HFFc6 (cell line): ENCODE data around the gene PSMB5. TPM values are rescaled to one million over a fixed set of nuclear protein-coding genes. Genes with fewer than 3 reads are reported as not detected.
A peak's percentile ranks its signal among the peaks of the same experiment; 100 is the strongest.

Experiments
- DNase-seq: peaks from one replicate; pipeline ENCODE4 v3.0.0-alpha.2; 2018
- H3K27ac Mint-ChIP-seq: 2 replicates; pipeline ENCODE4 v1.8.0; 2020; ENCODE audit warnings: mild to moderate bottlenecking, mixed read lengths
- H3K27me3 Mint-ChIP-seq: 2 replicates; pipeline ENCODE4 v1.8.0; 2021; ENCODE audit warnings: mild to moderate bottlenecking, moderate library complexity, mixed read lengths; ENCODE audit not compliant: insufficient read depth
- H3K36me3 Mint-ChIP-seq: 2 replicates; pipeline ENCODE4 v1.8.0; 2021; ENCODE audit warnings: low read depth, mixed read lengths
- H3K4me1 Mint-ChIP-seq: 2 replicates; pipeline ENCODE4 v1.8.0; 2020; ENCODE audit warnings: low read depth, mixed read lengths
- H3K4me3 Mint-ChIP-seq: 2 replicates; pipeline ENCODE4 v1.8.0; 2020; ENCODE audit warnings: mild to moderate bottlenecking, moderate library complexity, mixed read lengths
- H3K9me3 Mint-ChIP-seq: 2 replicates; pipeline ENCODE4 v1.8.0; 2020; ENCODE audit warnings: mild to moderate bottlenecking, mixed read lengths
- total RNA-seq, 6 experiments: library from RNA; stranded (reverse); fragmentation: NEBNext Ultra II Directional; extraction: Animal tissue kit (Norgen Biotek cat#: 25700); gene quantifications; 2 replicates in 1 of 6; 3 replicates in 5 of 6; pipeline ENCODE4 v1.2.3, GENCODE V29; 2021
- TF ChIP-seq, protein P1 (sequence below): fragments of 200-600 bp; sonication (generic); IDR thresholded peaks from 2 replicates; pipeline ENCODE4 v1.5.0; 2021; ENCODE audit warnings: antibody characterized with exemption, mild to moderate bottlenecking

PSMB5 gene
- total RNA-seq, 6 experiments from 2014 or later, result 221 to 259 (median 241) TPM

DNA sequence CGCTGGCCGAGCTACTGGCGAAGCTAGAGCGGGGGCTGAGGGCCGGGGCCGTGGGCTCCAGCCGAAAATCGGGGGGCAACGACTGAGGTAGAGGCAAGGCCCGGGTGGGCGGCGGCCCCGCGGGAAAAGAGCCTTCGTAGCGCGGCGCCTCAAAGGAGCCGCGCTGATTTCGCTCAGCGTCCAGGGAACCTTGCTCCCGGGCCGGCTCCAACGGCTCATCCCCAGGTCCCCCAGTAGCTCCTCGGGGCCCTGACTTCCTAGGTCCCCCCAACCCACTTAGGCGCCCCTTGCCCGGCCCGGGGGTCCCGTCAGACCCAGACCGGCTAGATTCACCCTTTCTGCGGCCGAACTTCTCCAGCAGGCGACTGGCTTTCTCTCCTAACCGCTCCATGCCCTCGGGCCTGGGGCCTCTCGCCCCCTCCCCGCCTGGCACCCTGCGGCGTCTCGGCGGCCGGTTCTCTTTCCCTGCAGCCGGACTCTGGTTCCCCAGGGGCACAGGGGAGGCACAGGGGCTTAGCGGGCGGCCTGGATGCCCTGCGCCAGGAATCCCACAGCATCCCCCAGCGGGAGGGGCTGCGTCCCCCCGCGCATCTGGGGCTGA, 52.7 kb downstream of the PSMB5 start:
- peaks cover 38% of the 10 kb centered on the region for H3K4me1 Mint-ChIP-seq
- H3K27me3 Mint-ChIP-seq, result peaks cover 5% of the 10 kb centered on the region; the same call in 1 of the 2 replicates
- peak overlapping the region; percentile 50 for H3K27ac Mint-ChIP-seq
- peaks cover 21% of the 10 kb centered on the region for H3K36me3 Mint-ChIP-seq
- H3K9me3 Mint-ChIP-seq, result no peaks in the 10 kb centered on the region
- no peak overlapping the region for H3K4me3 Mint-ChIP-seq
- no peak for DNase-seq
- TF ChIP-seq, protein P1, sequence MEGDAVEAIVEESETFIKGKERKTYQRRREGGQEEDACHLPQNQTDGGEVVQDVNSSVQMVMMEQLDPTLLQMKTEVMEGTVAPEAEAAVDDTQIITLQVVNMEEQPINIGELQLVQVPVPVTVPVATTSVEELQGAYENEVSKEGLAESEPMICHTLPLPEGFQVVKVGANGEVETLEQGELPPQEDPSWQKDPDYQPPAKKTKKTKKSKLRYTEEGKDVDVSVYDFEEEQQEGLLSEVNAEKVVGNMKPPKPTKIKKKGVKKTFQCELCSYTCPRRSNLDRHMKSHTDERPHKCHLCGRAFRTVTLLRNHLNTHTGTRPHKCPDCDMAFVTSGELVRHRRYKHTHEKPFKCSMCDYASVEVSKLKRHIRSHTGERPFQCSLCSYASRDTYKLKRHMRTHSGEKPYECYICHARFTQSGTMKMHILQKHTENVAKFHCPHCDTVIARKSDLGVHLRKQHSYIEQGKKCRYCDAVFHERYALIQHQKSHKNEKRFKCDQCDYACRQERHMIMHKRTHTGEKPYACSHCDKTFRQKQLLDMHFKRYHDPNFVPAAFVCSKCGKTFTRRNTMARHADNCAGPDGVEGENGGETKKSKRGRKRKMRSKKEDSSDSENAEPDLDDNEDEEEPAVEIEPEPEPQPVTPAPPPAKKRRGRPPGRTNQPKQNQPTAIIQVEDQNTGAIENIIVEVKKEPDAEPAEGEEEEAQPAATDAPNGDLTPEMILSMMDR, result no peak

DNA sequence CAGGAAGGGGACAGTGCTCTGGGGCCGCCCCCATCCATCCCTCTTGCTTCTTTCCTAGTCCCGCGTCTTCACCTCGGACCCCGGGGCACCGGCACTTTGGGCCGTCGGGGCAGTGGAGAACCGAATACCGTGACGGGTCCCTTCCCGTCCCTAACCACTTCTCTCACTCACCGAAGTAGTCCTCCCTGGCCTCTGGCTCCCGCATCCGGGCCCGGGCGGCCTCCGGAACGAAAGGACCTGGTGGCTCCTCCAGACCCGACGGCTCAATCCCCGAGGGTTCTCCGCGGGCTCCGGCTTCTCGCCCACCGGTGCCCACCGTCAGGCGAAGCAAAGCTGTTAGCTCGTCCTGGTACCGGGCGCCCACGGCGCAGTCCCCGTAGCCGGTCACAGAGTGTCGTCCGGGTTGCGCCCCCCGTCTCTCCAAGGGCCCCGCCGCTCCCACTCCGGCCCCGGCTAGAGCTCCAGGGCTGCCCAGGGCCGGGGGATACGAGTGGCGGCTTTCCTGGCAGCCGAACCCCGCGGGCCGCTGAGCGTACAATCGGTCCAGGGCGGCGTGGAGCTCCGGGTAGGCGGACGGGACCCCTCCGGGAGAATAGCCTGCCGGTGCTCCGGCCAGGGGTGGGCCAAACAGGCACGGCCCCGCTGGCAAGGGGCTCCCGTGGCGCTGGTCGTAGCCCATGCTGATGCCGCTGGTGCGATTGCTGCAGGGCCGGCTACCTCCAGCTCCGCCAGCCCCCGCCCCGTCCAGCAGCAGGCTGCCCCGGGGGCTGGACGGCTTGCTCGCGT, 53.4 kb downstream of the PSMB5 start:
- peak overlapping the region; percentile 74 for H3K27ac Mint-ChIP-seq
- peaks cover 5% of the 10 kb centered on the region; the same call in 1 of the 2 replicates for H3K27me3 Mint-ChIP-seq
- DNase-seq, result no peak
- H3K4me3 Mint-ChIP-seq, result no peak overlapping the region
- TF ChIP-seq, protein P1, result no peak
- H3K9me3 Mint-ChIP-seq, result no peaks in the 10 kb centered on the region
- peaks cover 45% of the 10 kb centered on the region for H3K4me1 Mint-ChIP-seq
- H3K36me3 Mint-ChIP-seq, result peaks cover 28% of the 10 kb centered on the region

DNA sequence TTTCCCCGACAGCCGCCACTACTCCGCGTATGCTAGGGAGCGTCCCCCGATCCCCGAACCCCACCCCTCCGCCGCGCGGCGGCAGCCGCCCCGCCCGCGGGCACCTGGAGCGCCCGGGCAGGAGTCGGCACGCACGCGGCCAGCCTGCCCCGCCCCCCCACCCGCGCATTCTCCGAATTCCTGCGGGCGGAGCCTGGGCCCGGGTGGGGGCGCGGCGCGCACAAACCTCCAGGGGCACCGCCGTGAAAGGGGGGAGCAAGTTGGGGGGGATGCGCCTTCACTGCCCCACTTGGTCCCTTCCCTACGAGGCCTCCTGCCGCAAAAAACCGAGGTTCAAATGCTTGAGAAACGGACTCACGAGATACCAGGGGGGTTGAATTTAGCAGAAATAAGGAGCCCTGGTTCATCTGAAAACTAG, 54.0 kb downstream of the PSMB5 start:
- H3K4me1 Mint-ChIP-seq, result peaks cover 48% of the 10 kb centered on the region
- no peak overlapping the region; the same call in 1 of the 2 replicates for H3K4me3 Mint-ChIP-seq
- no peaks in the 10 kb centered on the region for H3K9me3 Mint-ChIP-seq
- H3K36me3 Mint-ChIP-seq, result peaks cover 29% of the 10 kb centered on the region
- TF ChIP-seq, protein P1, result no peak
- DNase-seq, result peak; percentile 38
- peaks cover 5% of the 10 kb centered on the region; the same call in 1 of the 2 replicates for H3K27me3 Mint-ChIP-seq
- peak overlapping the region; percentile 86 for H3K27ac Mint-ChIP-seq

DNA sequence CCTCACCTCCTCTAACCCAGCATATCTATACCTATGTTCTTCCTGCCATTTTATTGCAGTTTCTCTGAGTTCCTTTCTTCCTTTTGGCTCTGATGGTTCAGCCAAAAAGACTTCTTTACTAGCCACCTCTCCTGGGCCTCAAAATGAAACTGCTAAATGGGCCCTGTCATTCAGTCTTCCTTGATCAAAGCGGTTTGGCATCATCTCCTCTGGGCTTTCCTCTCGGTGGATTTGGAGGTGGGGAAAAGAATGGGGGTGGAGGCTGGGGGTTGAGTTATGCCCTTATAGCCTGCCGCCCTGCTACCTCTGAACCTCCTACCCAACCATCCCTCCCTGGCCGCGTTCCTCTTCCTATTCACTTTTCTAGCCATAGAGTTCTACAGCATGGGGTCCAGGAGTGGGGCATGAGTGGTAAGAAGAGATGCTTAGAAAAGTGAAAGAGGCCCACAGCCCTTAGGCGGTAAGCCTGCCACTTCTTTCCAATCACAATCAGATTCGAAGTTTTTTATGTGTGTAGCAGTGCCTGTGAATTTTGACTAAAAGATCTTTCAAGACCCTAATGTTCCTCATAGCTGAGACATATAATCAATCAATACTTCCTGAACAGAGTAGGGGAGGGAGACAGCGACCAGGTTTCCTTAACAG, 54.8 kb downstream of the PSMB5 start:
- TF ChIP-seq, protein P1, result no peak
- H3K4me3 Mint-ChIP-seq, result no peak overlapping the region; the same call in 1 of the 2 replicates
- peaks cover 54% of the 10 kb centered on the region for H3K4me1 Mint-ChIP-seq
- peaks cover 7% of the 10 kb centered on the region; the same call in 1 of the 2 replicates for H3K27me3 Mint-ChIP-seq
- peaks cover 33% of the 10 kb centered on the region for H3K36me3 Mint-ChIP-seq
- no peaks in the 10 kb centered on the region for H3K9me3 Mint-ChIP-seq
- peak overlapping the region; percentile 86 for H3K27ac Mint-ChIP-seq
- DNase-seq, result no peak

DNA sequence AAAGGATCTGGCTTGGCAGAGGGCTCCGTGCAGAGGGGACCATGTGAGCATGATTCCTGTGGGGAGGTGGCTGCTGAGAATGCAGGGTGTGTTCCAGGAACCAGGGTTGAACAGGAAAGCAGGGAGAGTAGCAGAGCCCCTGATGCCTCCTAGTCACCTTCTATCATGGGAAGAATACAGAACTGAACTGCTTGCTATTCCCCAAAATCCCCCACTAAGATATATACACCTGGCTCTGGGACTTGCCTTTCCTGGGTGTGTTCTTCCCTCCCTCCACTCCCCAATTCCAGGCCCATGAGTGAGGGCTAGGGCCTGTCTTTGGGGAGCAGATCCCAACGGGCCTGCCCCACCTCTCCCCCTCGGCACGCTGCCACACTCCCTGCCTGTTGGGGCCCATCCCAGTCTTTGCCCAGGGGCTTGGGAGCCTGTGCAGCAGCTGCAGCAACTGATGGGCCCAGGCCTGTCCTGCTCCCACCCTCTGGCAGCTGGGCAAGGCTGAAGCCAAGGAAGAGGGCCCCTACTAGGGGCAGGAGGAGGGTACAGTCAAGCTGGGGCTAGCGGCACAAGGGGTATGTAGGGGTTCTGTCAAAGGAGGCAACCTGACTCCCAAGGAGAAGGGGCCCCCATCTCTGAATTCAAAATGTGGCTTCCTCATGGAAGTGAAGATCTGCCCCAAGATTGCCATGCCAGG, 55.6 kb downstream of the PSMB5 start:
- DNase-seq, result no peak
- no peak overlapping the region; the same call in 1 of the 2 replicates for H3K4me3 Mint-ChIP-seq
- H3K27me3 Mint-ChIP-seq, result peaks cover 7% of the 10 kb centered on the region
- peaks cover 40% of the 10 kb centered on the region for H3K36me3 Mint-ChIP-seq
- H3K9me3 Mint-ChIP-seq, result no peaks in the 10 kb centered on the region
- TF ChIP-seq, protein P1, result no peak
- H3K4me1 Mint-ChIP-seq, result peaks cover 56% of the 10 kb centered on the region
- H3K27ac Mint-ChIP-seq, result peak overlapping the region; percentile 86
